Vagina (tissue), 2 donors: Measurements from ENCODE around the gene OPN4. TPM values are rescaled to one million over a fixed set of nuclear protein-coding genes. Genes with fewer than 3 reads are reported as not detected.
A peak's percentile ranks its signal among the peaks of the same experiment; 100 is the strongest.

ENCODE experiments used
- DNase-seq, 2 donors: peaks; one replicate each; pipeline ENCODE4 v3.0.0-alpha.2; 2017; ENCODE audit errors: extremely low spot score in 2 of 2
- H3K27ac ChIP-seq: fragments of 200-600 bp; sonication (generic); one replicate; pipeline ENCODE4 v1.5.1; 2019
- H3K27me3 ChIP-seq: fragments of 200-600 bp; sonication (generic); one replicate; pipeline ENCODE4 v1.5.1; 2019
- H3K36me3 ChIP-seq, 2 donors: fragments of 200-600 bp; sonication (generic); one replicate each; pipeline ENCODE4 v1.5.1; 2017 to 2019
- H3K4me1 ChIP-seq: fragments of 200-600 bp; sonication (generic); one replicate; pipeline ENCODE4 v1.5.1; 2019
- H3K4me3 ChIP-seq, 2 donors: fragments of 200-600 bp; sonication (generic); 1 replicate in 1 of 2; 2 replicates in 1 of 2; pipeline ENCODE4 v1.5.1; 2016 to 2019
- H3K9me3 ChIP-seq: fragments of 200-600 bp; sonication (generic); one replicate; pipeline ENCODE4 v1.5.1; 2019
- CTCF ChIP-seq, 3 experiments: fragments of 450-650 bp in 2 of 3; fragments of 200-600 bp in 1 of 3; sonication (generic) in 1 of 3; IDR thresholded peaks; one replicate each; pipeline ENCODE4 v1.5.1; 2017 to 2019; ENCODE audit warnings: antibody characterized with exemption in 3 of 3, mild to moderate bottlenecking in 2 of 3, moderate library complexity in 2 of 3
- POLR2A ChIP-seq, 2 donors: fragments of 450-650 bp; IDR thresholded peaks; one replicate each; pipeline ENCODE4 v1.6.1; 2017; ENCODE audit warnings: antibody characterized with exemption in 2 of 2, mild to moderate bottlenecking in 2 of 2, moderate library complexity in 2 of 2
- POLR2AphosphoS5 ChIP-seq, 2 donors: sonication (generic); formaldehyde crosslinking; IDR thresholded peaks; one replicate each; pipeline ENCODE4 v1.9.0; 2017; ENCODE audit warnings: antibody characterized with exemption in 2 of 2, mild to moderate bottlenecking in 2 of 2, low read depth in 1 of 2; ENCODE audit not compliant: insufficient read depth in 1 of 2
- intact Hi-C: fragments of 100-400 bp; cut with DNase I; formaldehyde crosslinking; loops from one replicate; pipeline ENCODE4 v1.15.1; 2023
- total RNA-seq: library from RNA; depleted of rRNA; stranded (reverse); fragments of >200 nt; gene quantifications from one replicate; pipeline ENCODE4 v1.2.3, GENCODE V29; 2016

The OPN4 gene
- total RNA-seq, 1 donor from 2014 or later = not detected

GRCh38 chr10:86668297-86669165 is 14.2 kb downstream of the OPN4 start, which contains the start of gene LDB3:
LDB3 (plus strand) TSS chr10:86668511; CDS start chr10:86668692, 181 bp downstream.
- H3K36me3 ChIP-seq = no peaks in the 10 kb centered on the region
- TF ChIP-seq POLR2A (IDR thresholded peaks at IDR 0.05) = no peak
- TF ChIP-seq POLR2AphosphoS5 (IDR thresholded peaks at IDR 0.05; ENCODE audit: insufficient read depth in 1 of 2, low read depth in 1 of 2) = peak in 1 of 2 donors; percentile 86
- no peak for DNase-seq
- no peaks in the 10 kb centered on the region for H3K27me3 ChIP-seq
- H3K4me1 ChIP-seq = peaks cover 11% of the 10 kb centered on the region
- H3K27ac ChIP-seq = peak within 1 kb of the TSS; percentile 31
- no peaks in the 10 kb centered on the region for H3K9me3 ChIP-seq
- peak within 1 kb of the TSS; percentile 25 to 44 for H3K4me3 ChIP-seq
- intact Hi-C loops = no loop called here

- Histone ChIP-seq H3K4me1 (peaks cover 11% of the 10 kb centered on the region), H3K27ac (peak overlapping the region; percentile 11), H3K27me3 (no peaks in the 10 kb centered on the region), H3K4me3 (peak overlapping the region in 1 of 2 donors; percentile 44), H3K36me3 (no peaks in the 10 kb centered on the region), H3K9me3 (no peaks in the 10 kb centered on the region)
- no peak for DNase-seq
- TF ChIP-seq POLR2AphosphoS5 (IDR thresholded peaks at IDR 0.05; ENCODE audit: insufficient read depth in 1 of 2, low read depth in 1 of 2) (no peak), CTCF (IDR thresholded peaks at IDR 0.05) (no peak), POLR2A (IDR thresholded peaks at IDR 0.05) (no peak)
- intact Hi-C loops = no loop called here
Observed at GRCh38 chr10:86670290-86670811, 16.0 kb downstream of the OPN4 start.

GRCh38 chr10:86670876-86671275 is 16.5 kb downstream of the OPN4 start:
- Histone ChIP-seq H3K4me1 (peaks cover 11% of the 10 kb centered on the region), H3K27ac (peak overlapping the region; percentile 11), H3K9me3 (no peaks in the 10 kb centered on the region), H3K4me3 (peak overlapping the region in 1 of 2 donors; percentile 44), H3K27me3 (no peaks in the 10 kb centered on the region), H3K36me3 (no peaks in the 10 kb centered on the region)
- no peak for DNase-seq
- intact Hi-C loops = no loop called here
- TF ChIP-seq POLR2AphosphoS5 (IDR thresholded peaks at IDR 0.05; ENCODE audit: insufficient read depth in 1 of 2, low read depth in 1 of 2) (no peak), POLR2A (IDR thresholded peaks at IDR 0.05) (no peak), CTCF (IDR thresholded peaks at IDR 0.05) (no peak)

- Histone ChIP-seq H3K4me1 (peaks cover 11% of the 10 kb centered on the region), H3K4me3 (peak overlapping the region in 1 of 2 donors; percentile 44), H3K36me3 (no peaks in the 10 kb centered on the region), H3K27ac (peak overlapping the region; percentile 11), H3K9me3 (no peaks in the 10 kb centered on the region), H3K27me3 (no peaks in the 10 kb centered on the region)
- intact Hi-C loops = no loop called here
- TF ChIP-seq POLR2AphosphoS5 (IDR thresholded peaks at IDR 0.05; ENCODE audit: insufficient read depth in 1 of 2, low read depth in 1 of 2) (no peak), CTCF (IDR thresholded peaks at IDR 0.05) (no peak), POLR2A (IDR thresholded peaks at IDR 0.05) (no peak)
- DNase-seq = no peak
Observed at GRCh38 chr10:86671419-86671818, 17.1 kb downstream of the OPN4 start.

- H3K4me1 ChIP-seq = peaks cover 11% of the 10 kb centered on the region
- no peaks in the 10 kb centered on the region for H3K9me3 ChIP-seq
- no peaks in the 10 kb centered on the region for H3K36me3 ChIP-seq
- DNase-seq = no peak
- TF ChIP-seq CTCF (IDR thresholded peaks at IDR 0.05) = no peak
- TF ChIP-seq POLR2AphosphoS5 (IDR thresholded peaks at IDR 0.05; ENCODE audit: insufficient read depth in 1 of 2, low read depth in 1 of 2) = peak in 1 of 2 donors; percentile 56
- TF ChIP-seq POLR2A (IDR thresholded peaks at IDR 0.05) = no peak
- H3K4me3 ChIP-seq = no peak overlapping the region
- no peaks in the 10 kb centered on the region for H3K27me3 ChIP-seq
- intact Hi-C loops = no loop called here
- peak overlapping the region; percentile 55 for H3K27ac ChIP-seq
Observed at GRCh38 chr10:86671985-86672710, 17.8 kb downstream of the OPN4 start.
